Measurements from ENCODE around the gene PTRH2.
A peak's percentile ranks its signal among the peaks of the same experiment; 100 is the strongest.

Gene PTRH2

GRCh38 chr17:59666235-59666634 lies 41.0 kb downstream of the PTRH2 start:
- no peak for DNase-seq

- DNase-seq, result peak; percentile 39
Observed at GRCh38 chr17:59656624-59657023, 50.6 kb downstream of the PTRH2 start.

- peak; percentile 37 for DNase-seq
Observed at GRCh38 chr17:59652119-59652518, 55.1 kb downstream of the PTRH2 start.

- no peak for DNase-seq
Observed at GRCh38 chr17:59651346-59651745, 55.9 kb downstream of the PTRH2 start.

GRCh38 chr17:59650642-59651041 lies 56.6 kb downstream of the PTRH2 start:
- DNase-seq, result no peak

GRCh38 chr17:59649886-59650285 lies 57.3 kb downstream of the PTRH2 start:
- no peak for DNase-seq

Measured in fibroblast of skin of right quadriceps (primary cell).